NCI-H146 treated with DMSO at 0.1 percent for 48 hours (cell line): ENCODE data around the gene CYBA.

Source experiments
- DNase-seq: peaks from one replicate; lab custom pipeline; 2025; ENCODE audit not compliant: unreplicated experiment; lab: John Stamatoyannopoulos, UW

The CYBA gene

GRCh38 chr16:88647178-88648070 is 3.4 kb downstream of the CYBA start:
- DNase-seq: no peak

- no peak for DNase-seq
Measured at GRCh38 chr16:88646345-88647034, 4.4 kb downstream of the CYBA start.

GRCh38 chr16:88645941-88646340 is 4.9 kb downstream of the CYBA start:
- DNase-seq: no peak

GRCh38 chr16:88645455-88645854 is 5.4 kb downstream of the CYBA start:
- DNase-seq: no peak

GRCh38 chr16:88643644-88643932 is 7.3 kb downstream of the CYBA start:
- DNase-seq: no peak

GRCh38 chr16:88642881-88643643 is 7.8 kb downstream of the CYBA start:
- DNase-seq: no peak

GRCh38 chr16:88640498-88641247 is 10.2 kb downstream of the CYBA start:
- DNase-seq: no peak

- DNase-seq: no peak
Measured at GRCh38 chr16:88640039-88640495, 10.8 kb downstream of the CYBA start.

- DNase-seq: no peak
Measured at GRCh38 chr16:88639231-88640038, 11.4 kb downstream of the CYBA start.

- DNase-seq: no peak
Measured at GRCh38 chr16:88638323-88639230, 12.3 kb downstream of the CYBA start, which contains the start of gene IL17C. Gene IL17C, plus strand, starts transcription at chr16:88638572. Its CDS starts 70 bp downstream, at chr16:88638642.

- DNase-seq: no peak
Measured at GRCh38 chr16:88636488-88637265, 14.2 kb downstream of the CYBA start.

- DNase-seq: no peak
Measured at GRCh38 chr16:88635671-88636319, 15.1 kb downstream of the CYBA start.

- no peak for DNase-seq
Measured at GRCh38 chr16:88634994-88635670, 15.7 kb downstream of the CYBA start.

- DNase-seq: no peak
Measured at GRCh38 chr16:88634141-88634993, 16.5 kb downstream of the CYBA start.

GRCh38 chr16:88633684-88634140 is 17.1 kb downstream of the CYBA start:
- DNase-seq: no peak

GRCh38 chr16:88632587-88632930 is 18.3 kb downstream of the CYBA start:
- DNase-seq: no peak
